Pons (tissue), 1 donor: ENCODE data around the gene CISH.

Source experiments
- DNase-seq: peaks from one replicate; pipeline ENCODE4 v3.0.0-alpha.2; 2016; ENCODE audit warnings: low spot score

The CISH gene

DNA sequence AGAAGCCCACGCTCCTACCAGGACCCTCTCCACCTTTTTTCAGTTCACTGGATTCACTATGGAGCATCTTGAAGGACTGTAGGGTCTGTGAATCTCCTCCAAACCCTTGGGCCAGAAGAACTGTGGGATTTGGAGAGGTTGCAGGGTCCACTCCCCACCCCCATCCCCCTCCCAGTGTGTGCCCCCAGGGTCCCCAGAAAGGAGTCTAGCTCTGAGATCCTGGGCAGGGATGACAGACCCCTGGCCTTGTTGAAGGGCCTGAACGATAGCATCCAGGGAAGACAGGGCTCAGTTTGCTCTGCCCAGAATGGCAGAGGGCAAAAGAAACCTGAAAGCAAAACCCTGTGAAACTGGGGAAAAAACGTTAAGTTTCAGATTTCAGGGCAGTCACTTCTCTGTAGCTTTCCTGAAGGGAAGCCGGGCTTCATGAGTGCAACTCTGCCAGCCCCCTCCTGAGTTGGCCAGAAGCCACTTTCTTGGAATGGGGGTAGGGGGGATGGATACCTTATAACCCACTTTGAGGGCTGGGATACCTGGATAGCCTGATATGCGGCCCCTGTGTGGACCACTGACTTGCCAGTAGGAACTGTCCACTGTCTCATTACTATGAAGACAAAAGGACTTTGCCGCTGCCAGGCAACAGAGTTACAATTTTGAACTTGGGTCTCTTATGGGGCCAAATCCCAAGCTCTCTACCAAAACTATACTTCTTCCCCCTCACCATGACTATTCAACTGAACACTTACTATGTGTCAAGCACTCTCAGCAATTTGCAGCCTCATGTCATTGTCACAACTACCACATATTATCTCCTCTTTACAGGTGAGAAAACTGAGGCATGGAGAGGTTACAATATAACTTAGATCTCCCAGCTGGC, 1.6 kb upstream of the CISH start:
- DNase-seq, result no peak

DNA sequence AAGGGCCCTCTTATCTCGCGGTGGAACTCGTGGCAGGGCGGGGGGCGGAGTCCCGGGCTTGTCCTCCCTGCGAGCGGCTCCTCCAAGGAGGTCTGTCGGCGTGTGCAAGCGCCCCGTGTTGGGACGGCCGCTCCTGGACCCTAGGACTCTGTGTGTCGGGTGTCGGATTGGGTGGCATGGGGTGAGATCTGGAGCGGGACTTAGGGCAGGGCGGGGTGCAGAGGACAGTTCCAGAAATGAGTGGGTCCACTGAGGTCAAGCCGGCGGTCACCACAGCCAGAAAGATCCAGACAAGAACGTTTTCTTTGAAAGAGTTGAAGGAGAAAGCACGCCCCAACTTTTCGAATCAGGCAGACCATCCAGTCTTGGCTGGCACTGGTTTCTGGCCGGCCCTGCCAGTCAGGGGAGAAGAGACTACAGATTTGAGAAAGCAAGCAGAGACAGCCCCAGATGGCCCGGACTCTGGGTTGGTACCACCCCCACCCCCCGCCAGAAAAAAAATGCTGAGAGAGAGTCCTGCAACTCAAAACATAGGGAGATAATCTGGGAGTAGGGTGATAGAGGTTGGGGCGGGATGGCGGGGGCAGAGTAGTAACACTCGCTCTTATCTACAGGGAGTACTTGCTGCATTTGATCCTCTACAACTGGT, 784 bp upstream of the CISH start:
- DNase-seq, result no peak

DNA sequence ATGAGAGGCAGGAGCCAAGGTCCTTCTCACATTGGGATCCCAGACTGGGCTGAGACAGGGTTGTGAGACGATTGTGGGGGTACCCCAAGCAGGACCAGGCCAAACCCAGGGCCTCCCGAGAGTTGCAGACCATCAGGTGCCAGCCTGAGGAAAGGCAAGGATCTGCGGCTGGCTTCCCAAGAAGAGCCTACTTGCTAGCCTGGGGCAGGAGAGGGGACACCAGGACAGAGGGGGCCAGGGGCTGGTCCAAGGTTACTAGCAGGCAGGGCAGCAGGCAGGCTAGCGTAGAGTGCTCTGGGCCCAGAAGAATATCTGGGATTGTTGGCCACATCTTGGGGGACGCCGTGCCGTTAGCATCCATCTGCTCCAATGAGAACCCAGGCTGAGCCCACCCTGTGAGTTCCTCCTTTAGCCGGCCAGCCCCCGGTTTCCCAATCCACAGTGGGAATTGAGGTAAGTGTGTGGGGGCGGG, 546 bp downstream of the CISH start:
- DNase-seq, result no peak

DNA sequence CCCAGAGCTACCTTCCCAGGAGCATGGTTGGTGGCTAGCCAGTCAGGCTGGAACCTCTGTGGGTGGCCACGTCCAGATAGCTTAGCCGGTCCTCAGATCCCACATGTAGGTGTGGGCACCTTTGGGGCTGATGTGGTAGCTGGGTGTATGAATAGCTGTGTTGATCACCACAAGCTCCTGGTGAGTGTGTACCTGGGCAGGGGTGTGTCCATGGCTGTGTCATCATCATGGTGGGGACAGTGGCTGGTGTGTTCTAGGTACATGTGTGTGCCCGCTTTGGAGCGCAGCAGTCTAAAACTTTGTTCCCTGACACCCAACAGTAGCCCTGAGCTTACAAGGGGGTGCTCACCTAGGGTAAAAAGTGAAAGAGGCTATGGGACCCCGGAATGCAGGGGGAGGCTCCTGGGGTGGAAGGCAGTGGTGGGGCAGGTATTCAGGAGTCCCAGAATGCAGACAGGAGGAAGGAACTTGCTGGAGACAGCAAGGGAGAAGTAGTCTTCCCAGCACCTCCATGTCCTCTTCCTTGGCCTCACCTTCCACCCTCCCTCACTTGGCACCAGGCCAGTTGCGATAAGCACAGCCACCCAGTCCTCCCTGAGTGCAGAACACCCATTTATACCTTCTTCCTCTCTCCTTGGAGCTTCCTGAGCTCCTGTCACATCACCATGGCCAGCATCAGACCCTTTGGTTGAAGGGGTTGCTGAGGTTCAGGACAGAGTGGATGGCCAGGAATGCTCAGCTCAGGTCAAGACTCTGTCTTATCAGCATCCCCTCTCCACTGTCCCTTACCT, 1.2 kb downstream of the CISH start:
- no peak for DNase-seq

DNA sequence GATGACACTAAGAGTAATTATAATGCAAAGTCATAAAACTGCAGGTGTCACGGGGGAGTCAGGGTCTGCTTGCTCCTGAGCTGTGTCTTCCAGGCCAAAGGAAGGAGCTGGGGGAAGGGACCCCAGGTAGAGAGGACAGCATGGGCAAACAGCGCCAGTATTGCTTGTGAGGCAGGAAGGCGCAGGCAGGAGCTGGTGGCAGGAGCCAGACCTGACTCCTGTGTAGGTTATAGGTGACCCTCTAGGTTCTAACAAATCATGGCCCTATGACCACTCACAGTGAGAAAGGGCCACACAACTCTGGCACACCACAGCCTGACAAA, 1.9 kb downstream of the CISH start:
- DNase-seq, result no peak

DNA sequence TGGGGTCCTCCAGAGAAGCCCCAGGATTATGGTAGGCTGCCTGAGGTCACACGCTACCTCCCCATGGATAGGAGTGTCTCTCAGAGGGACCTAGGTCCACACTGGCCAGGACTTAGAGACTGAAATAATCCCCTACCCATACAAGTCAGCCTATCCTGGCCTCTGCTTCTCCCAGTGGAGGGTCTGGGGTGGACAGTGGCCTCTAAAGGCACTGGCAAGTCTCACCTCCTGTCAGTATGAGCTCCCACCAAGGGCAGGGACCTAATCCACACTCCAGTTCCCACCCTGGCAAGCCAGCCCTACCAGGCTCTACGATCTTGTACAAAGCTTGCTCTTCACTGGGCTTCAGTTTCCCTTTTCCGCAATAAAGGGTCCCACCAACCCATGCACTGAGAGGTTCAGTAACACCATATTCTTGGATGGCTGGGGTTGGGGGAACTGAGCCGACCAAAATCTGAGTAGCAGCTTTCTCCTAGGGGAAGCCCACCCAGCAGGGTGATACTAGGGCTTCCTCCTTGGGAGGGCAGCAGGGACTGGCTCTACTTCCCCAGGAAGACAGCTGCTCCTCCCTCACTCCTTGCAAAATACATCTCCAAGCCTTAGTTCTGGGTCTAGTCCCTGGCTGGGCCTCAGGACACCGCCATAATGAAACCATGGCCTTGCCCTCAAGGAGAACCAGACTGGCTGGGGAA, 2.4 kb downstream of the CISH start:
- no peak for DNase-seq

DNA sequence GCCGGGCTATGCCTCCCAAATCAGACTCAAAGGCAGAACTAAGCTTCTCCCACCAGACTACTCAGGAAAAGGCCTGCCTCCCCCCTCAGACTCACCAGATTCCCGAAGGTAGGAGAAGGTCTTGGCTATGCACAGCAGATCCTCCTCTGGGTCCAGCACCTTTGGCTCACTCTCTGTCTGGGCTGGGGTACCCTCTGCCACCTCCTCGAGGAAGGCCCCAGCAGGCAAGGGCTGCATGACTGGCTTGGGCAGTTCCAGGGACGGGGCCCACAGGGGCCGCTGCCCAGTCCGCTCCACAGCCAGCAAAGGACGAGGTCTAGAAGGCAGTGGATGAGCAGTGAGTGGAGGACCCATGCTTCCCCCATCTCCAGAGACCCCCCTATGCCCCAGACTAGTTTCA, 3.3 kb downstream of the CISH start:
- DNase-seq, result no peak

DNA sequence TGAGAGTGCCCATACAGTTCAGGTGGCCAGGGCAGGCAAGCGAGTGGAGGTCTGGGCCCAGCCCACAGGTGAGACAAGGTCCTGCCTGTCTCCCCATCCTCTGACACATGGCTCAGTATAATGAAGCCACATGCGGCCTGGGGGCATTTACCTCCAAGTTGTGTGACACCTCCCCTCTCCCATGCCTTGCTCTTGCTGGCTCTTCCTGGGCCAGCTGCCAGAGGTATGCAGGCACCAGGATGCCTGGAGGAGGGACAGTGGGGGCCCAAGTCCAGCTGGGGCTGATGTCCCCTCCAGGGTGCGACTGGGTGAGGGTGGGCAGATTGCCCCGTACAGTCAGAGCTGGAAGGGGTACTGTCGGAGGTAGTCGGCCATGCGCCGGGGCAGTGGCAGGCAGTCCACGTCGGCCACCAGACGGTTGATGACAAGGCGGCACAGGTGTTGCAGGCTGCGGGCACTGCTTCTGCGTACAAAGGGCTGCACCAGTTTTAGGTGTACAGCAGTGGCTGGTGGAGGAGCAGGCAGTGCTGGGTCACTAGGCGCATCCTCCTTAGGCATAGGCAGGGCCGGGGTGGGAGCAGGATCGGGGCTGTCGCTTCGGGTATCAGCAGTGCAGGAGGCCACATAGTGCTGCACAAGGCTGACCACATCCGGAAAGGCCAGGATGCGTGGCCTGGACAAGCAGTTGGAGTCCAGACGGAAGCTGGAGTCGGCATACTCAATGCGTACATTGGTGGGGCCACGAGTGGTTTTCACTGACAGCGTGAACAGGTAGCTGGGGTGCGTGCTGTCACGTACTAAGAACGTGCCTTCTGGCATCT, 4.1 kb downstream of the CISH start:
- no peak for DNase-seq

DNA sequence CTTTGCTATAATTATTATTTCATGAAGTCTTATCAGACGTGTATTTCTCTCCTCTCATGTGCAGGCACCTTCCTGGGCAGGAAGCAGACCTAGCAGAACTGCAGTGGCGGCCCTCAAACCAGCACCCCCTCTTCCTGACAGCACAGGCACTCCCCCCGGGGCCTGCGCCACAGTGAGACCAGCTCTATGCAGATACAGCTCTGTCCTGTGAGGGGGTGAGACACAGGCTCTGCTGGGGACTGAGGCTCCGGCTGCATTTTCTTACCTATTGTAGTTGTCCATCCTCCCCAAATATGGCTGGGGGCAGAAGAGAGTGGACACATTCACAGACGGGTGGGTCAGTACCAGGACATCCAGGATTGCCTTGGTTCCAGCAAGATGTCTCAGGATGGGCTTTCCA, 5.0 kb downstream of the CISH start:
- no peak for DNase-seq

DNA sequence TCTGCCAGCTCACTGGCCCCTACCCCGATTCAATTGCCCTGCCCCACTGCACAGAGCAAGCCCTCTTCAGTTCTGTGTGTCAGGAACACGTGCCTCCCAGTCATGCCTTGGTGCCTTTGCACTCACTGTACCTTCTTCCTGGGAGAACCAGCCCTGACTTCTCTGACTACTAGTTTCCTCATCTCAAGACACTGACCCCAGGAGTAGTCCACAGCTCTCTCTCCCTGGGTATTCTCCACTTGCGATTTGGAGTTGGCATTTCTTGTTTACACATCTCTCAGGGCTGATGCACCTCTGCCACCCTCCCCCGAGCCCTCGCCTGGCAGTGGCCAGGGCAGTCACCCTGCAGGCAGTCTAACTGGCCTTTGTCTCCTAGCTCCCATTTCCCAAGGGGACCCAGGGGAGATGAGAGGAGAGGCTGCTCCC, 5.7 kb downstream of the CISH start:
- no peak for DNase-seq

DNA sequence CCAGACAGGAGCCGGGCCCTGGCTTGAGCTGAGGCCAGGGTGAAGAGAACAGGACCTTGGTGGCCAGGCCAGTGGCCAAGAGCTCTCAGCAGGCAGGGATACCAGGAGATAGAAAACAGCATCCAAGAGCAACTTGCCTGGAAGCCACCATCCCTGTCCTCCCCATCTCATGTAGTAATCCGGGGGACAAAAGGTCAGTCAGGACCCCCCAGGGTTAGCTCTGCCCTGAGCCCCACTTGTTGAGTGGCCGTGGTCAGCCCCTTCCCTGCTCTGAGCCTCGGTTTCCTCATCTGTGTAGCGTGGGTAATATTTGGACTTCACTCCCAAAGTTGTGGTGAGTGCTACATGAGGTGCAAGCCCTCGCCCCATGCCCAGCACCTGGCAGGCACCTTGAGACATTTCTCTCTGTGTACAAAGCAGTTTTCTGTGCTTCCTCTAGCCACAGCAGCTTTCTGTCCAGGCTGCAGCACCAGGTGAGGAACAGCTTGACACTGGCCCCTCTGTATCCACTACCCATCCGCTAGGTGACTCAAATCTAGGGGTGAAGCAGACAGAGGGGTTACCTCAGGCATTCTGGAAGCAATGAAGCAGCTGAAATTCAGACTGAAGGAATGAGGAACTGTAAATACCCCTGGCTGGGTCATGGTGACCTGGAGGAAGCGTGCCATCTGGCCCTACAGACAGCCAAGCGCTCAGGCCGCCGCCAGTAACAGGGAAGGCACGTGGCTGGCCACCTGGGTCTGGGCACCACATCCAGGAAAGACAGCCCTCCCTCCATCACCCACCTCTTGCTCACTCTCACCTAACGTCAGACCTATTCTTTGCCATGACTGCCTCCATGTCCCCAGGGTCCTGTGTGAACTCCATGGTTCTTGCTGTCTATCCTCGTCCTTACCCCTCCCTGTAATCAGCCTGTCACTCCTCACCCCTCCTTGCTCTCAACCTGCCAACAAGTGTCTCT, 6.7 kb downstream of the CISH start:
- no peak for DNase-seq

DNA sequence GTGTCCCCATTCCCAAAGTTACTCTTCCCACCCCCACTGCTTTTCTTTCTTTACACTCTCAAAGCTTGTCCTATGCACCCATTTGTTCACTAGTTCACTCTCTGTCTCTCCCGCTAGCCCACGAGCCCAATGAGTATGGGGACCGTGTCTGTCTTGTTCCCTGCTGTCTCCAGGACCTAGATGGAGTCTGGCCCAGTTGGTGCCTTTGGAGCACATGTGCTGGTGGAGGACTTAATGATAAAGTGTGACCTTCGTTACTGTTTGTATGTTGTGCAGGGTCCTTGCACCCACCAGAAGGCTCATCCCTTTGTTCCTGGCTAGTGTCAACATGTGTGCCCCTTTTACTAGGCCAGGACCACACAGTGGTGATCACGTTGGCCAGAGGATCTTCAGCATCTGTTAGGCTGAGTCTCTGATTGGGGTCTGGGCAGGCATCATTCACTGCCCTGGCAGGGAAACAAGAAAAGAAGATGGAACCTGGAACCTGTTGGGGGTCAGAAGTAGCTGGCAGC, 7.4 kb downstream of the CISH start:
- no peak for DNase-seq

DNA sequence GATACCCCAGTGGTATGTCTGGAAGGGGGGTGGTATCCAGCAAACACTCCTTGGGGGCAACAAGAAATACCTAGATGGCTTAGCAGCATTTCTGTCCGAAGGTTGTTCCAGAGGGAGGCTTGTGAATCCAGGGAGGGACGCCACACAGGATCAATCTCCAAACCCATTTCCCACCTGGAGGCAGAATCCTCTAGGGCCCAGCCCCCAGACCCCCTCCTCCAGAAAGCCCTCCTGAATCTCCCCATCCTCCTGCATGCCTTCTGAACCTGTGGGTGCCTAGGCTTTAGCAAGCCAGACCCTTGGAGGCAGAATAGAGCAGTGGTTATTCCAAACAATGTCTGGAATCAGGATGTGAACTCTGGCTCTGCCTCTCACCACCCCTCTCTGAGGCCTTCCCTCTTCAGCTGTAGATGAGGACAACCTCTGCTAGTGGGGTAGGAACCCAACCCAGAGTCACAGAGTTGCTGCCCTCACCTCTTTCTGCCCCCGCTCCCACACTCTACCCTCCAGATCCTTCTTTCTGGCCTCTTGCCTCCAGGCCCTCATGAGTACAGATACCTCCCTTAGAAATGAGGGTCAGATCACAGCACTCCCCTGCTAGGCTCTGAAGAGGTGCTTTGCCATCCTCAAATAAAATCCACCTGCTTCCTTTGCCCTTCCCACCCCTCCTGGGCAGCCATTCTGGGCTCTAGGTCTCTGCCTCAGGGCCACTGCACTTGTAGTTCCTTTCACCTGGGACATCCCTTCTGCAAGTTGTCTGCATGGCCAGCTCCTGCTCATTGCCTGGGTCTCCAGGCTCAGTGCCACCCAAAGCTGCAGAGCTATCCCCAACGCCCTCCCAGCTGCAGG, 8.1 kb downstream of the CISH start:
- DNase-seq, result no peak

DNA sequence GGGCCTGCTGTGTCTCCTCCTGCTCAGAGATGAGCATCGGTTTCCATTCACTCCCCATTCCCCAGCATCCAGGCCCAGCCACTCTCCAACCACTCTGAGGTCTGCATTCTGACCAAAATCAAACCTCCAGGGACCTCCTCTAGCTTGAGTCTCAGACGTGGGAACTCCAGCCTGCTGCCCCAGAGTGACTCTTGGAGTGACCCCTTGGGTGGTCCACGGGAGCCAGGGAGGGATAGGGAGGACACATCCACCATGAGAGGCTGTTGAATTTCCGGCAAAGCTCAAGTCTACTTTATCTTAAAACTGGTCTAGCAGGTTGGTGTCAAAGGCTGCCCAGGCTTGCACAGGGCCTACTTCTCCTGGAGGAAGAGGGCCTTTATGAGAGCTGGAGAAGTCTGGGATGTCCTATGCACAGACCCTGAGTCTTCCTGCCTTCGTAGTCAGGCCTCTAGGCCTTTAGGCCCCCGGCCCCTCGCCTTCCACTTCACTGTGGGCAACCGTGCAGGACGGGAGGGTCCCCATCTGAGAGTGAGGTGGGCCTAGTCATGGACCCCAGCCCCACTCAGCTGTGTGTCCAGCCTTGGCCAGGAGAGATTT, 8.9 kb downstream of the CISH start:
- no peak for DNase-seq

DNA sequence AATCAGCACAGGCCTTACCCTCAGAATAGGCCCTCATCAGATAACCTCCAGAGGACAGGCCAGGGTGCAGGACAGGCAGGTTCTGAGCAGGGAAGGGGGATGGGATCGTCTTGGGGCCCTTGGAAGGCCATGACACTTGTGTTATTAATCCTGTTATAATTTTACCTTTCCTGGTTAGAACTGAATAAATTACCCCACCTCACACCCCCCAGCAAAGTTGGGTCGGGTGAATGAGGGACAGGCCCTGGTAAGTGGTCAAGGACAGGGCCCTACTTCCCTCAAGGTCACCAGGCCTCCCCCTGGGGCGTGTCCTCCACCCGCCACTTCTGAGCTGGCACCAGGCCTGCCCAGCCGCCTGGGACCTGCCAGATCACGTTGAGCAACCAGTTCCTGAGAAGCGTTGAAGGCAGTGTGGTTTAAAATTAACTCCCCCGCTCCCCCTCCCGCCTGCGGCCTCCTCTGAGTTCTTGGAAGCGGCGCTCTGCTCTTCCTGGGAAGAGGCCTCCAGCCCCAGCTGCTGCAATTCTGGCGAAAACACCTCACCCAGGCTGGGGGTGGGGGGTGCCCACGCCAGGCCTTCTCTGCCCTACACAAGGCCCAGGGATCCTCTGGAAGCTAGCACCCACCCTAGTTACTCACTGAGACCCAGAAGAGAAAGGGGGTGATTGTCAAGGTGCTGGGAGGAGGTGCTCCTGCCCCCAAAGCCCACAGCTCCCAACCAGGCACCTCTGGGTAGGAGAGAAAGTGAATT, 10.6 kb downstream of the CISH start:
- DNase-seq, result peak; percentile 68

DNA sequence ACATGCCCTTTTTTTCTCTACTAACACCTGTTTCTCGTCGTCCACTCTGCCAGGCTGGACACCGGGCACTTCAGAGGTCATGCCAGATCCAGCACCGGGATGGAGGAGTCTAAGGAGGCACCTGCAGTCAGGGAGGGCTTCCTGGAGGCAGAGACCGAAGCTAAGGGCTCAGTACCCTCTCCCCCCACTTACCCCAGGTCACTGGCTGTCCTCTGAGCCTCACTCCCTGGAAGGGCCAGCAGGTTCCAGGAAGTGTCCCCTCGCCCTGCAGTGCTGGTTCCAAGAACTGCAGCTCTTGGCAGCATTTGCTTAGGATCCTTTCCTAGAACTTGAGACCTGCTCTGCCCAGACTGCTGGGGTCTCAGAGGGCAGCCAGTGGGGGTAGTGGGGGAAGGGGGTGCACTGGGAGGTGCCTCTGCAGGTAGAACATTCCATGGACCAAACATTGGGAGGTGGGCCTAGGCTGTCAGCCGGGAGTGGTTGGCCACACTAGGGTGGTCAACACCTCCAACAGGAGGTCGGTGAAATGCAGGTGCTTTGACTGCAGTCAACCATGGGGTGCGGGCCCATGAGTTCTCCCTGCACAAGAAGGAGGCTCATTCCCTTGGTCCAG, 11.3 kb downstream of the CISH start:
- DNase-seq, result no peak

DNA sequence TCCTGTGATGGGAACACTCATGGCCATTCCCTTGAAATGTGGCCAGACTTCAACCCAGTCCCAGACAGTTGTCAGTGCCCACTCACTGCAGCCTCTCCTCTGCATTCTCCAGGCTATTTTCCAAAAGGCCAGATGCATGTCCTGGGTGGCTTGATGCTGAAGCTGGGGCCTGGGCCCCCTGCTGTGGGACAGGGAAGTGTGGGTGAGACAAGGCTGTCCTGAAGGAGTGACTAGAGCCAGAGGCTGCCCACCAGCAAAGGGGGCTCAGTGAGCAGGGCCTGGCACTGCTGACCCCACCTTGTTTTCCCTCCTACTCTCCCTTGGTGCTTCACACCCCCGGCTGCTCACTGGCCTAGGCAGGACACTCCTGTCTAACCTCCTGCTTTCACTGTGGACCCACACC, 11.9 kb downstream of the CISH start:
- DNase-seq, result no peak
